ENCODE results near the gene ORMDL3.

Gene ORMDL3

DNA sequence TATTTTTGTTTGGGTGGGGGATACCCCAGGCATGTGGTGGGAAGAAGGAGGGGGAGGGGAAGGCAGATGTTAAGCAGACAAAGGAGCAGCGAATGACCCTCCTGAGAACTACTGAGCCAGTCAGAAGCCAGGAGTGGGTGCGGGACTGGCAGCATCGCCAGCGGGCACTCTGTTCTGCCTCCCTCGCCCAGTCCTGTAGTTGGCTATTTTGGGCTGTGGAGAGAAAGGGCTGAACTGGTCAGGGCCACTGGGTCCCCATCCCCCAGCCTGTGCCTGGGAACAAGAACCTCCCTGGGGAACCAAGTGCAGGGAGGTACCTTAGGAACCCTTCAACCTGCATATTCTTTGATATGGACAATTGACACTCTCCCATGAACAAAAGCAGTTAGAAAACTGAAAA lies 6.5 kb upstream of the ORMDL3 start:
- H3K9ac ChIP-seq, result no peak overlapping the region
- H3K27ac ChIP-seq, result no peak overlapping the region
- no peaks in the 10 kb centered on the region for H3K9me3 ChIP-seq (ENCODE audit: control insufficient read depth, low read length)
- H3K4me1 ChIP-seq, result peaks cover 1% of the 10 kb centered on the region
- no peaks in the 10 kb centered on the region for H3K36me3 ChIP-seq (ENCODE audit: control insufficient read depth, insufficient read depth, low read length)
- no peaks in the 10 kb centered on the region for H3K79me2 ChIP-seq
- no peak overlapping the region for H3K4me3 ChIP-seq (ENCODE audit: low read depth, low read length)
- no peaks in the 10 kb centered on the region for H3K27me3 ChIP-seq (ENCODE audit: control insufficient read depth, insufficient read depth, low read length)
- H2AFZ ChIP-seq, result no peak overlapping the region
- TF ChIP-seq, protein P1, sequence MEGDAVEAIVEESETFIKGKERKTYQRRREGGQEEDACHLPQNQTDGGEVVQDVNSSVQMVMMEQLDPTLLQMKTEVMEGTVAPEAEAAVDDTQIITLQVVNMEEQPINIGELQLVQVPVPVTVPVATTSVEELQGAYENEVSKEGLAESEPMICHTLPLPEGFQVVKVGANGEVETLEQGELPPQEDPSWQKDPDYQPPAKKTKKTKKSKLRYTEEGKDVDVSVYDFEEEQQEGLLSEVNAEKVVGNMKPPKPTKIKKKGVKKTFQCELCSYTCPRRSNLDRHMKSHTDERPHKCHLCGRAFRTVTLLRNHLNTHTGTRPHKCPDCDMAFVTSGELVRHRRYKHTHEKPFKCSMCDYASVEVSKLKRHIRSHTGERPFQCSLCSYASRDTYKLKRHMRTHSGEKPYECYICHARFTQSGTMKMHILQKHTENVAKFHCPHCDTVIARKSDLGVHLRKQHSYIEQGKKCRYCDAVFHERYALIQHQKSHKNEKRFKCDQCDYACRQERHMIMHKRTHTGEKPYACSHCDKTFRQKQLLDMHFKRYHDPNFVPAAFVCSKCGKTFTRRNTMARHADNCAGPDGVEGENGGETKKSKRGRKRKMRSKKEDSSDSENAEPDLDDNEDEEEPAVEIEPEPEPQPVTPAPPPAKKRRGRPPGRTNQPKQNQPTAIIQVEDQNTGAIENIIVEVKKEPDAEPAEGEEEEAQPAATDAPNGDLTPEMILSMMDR (IDR thresholded peaks at IDR 0.05), result no peak
- no peak overlapping the region for H3K4me2 ChIP-seq (ENCODE audit: low read length)

DNA sequence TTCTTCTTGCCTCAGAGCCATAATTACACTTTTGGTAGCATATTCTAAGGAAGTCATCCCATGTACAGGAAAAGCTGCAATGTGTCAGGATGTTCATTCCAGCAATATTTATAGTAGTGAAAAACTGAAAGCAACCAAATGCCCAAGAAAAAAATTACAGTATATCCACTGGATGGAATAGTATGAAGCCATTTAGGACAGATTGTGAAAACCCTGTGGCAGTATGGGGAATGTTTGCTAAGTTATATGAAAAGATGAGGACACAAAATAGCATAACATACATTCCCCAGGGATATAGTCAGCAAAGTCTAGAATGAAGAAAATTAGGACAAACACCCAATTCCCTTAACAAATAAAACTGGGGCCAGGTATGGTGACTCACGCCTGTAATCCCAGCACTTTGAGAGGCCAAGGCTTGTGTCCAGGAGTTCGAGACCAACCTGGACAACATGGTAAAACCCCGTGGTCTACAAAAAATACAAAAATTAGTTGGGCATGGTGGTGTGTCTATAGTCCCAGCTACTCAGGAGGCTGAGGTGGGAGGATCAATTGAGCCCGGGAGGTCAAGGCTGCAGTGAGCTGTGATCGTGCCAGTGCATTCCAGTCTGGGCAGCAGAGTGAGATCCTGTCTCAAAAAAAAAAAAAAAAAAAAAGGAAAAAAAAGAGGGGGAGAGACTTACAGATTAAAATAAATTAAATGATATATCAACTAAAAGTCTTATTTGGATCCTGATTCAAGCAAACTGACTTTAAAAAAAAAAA lies 2.4 kb upstream of the ORMDL3 start:
- no peaks in the 10 kb centered on the region for H3K9me3 ChIP-seq (ENCODE audit: control insufficient read depth, low read length)
- peaks cover 17% of the 10 kb centered on the region for H3K4me1 ChIP-seq
- TF ChIP-seq, protein P1 (IDR thresholded peaks at IDR 0.05), result no peak
- H3K4me2 ChIP-seq (ENCODE audit: low read length), result no peak overlapping the region
- no peaks in the 10 kb centered on the region for H3K36me3 ChIP-seq (ENCODE audit: control insufficient read depth, insufficient read depth, low read length)
- no peaks in the 10 kb centered on the region for H3K27me3 ChIP-seq (ENCODE audit: control insufficient read depth, insufficient read depth, low read length)
- H3K27ac ChIP-seq, result no peak overlapping the region
- no peak overlapping the region for H3K4me3 ChIP-seq (ENCODE audit: low read depth, low read length)
- H2AFZ ChIP-seq, result no peak overlapping the region
- peaks cover 17% of the 10 kb centered on the region for H3K79me2 ChIP-seq
- no peak overlapping the region for H3K9ac ChIP-seq

DNA sequence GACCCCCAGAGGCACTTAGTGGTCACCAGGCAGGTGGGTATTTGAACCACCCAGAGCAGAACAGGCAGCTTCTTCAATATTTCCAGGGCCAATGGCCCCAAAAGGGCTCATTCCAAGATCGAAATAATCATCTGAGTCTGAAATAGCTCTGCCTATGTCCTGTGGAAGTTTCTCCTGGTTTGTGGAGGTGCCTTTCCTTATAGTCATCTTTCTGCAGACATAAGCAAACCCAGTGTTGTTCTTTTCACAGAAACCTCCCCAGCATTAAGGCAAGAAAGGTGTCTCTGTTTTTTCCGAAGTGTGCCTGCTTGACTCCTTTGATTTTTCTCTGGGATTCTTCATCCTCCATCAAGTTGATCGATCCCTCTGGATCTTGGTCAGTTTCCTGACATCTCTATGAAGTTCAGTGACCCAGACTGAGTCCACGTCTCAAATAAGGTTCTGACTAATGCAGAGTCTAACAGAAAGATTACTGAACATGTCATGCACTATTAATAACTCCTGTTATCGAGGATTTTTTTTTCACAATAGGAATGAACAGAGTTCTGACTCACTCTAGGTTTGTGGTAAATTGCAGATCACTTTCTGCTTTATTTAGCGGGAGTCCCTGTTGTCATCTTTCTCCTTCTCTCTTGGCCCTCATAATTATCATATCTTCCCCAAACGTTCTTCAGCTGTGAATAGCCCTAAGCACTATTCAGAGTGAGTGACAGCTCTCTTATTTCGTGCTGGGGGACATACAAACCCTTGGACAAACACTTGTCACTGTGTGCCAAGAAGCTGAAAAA lies 1.7 kb upstream of the ORMDL3 start:
- peak overlapping the region; percentile 84 for H3K27ac ChIP-seq
- no peak overlapping the region for H2AFZ ChIP-seq
- no peaks in the 10 kb centered on the region for H3K9me3 ChIP-seq (ENCODE audit: control insufficient read depth, low read length)
- H3K36me3 ChIP-seq (ENCODE audit: control insufficient read depth, insufficient read depth, low read length), result no peaks in the 10 kb centered on the region
- no peak overlapping the region for H3K9ac ChIP-seq
- peaks cover 17% of the 10 kb centered on the region for H3K79me2 ChIP-seq
- peaks cover 17% of the 10 kb centered on the region for H3K4me1 ChIP-seq
- TF ChIP-seq, protein P1 (IDR thresholded peaks at IDR 0.05), result no peak
- H3K27me3 ChIP-seq (ENCODE audit: control insufficient read depth, insufficient read depth, low read length), result no peaks in the 10 kb centered on the region
- peak overlapping the region; percentile 92 for H3K4me3 ChIP-seq (ENCODE audit: low read depth, low read length)
- peak overlapping the region; percentile 90 for H3K4me2 ChIP-seq (ENCODE audit: low read length)

- peak overlapping the region; percentile 90 for H3K4me2 ChIP-seq (ENCODE audit: low read length)
Measured at GRCh38 chr17:39927929-39928857, 792 bp upstream of the ORMDL3 start.

More at GRCh38 chr17:39927929-39928857, 792 bp upstream of the ORMDL3 start:
- Histone ChIP-seq H3K36me3 (ENCODE audit: control insufficient read depth, insufficient read depth, low read length) (no peaks in the 10 kb centered on the region), H3K4me1 (peaks cover 17% of the 10 kb centered on the region), H3K9me3 (ENCODE audit: control insufficient read depth, low read length) (no peaks in the 10 kb centered on the region), H3K79me2 (peaks cover 17% of the 10 kb centered on the region), H3K4me3 (ENCODE audit: low read depth, low read length) (peak overlapping the region; percentile 92), H3K9ac (peak overlapping the region; percentile 32), H3K27ac (peak overlapping the region; percentile 84), H2AFZ (peak overlapping the region; percentile 93), H3K27me3 (ENCODE audit: control insufficient read depth, insufficient read depth, low read length) (no peaks in the 10 kb centered on the region)
- TF ChIP-seq, protein P1 (IDR thresholded peaks at IDR 0.05), result no peak
